ENCODE data around the gene MX2. TPM values are rescaled to one million over a fixed set of nuclear protein-coding genes. Genes with fewer than 3 reads are reported as not detected.
"Not testable (repeated sequence)": the region's sequence is repeated elsewhere in the genome, so short reads cannot be mapped to it uniquely, and the experiment has no call there.

The MX2 gene
- 5.4 TPM for total RNA-seq (ENCODE audit: unreplicated experiment)
- long read RNA-seq, result 0 reads

- no peak within 1 kb of the TSS for H3K4me3 Mint-ChIP-seq (ENCODE audit: unreplicated experiment)
- no peak for DNase-seq (ENCODE audit: low spot score)
- H3K27me3 Mint-ChIP-seq (ENCODE audit: unreplicated experiment), result peaks cover 8% of the 10 kb centered on the region
- no peaks in the 10 kb centered on the region for H3K36me3 Mint-ChIP-seq (ENCODE audit: low read depth, unreplicated experiment)
- no peak within 1 kb of the TSS for H3K27ac Mint-ChIP-seq (ENCODE audit: unreplicated experiment)
- no peaks in the 10 kb centered on the region for H3K4me1 Mint-ChIP-seq (ENCODE audit: unreplicated experiment)
- TF ChIP-seq CTCF (IDR thresholded peaks at IDR 0.05; ENCODE audit: unreplicated experiment), result no peak
- no peaks in the 10 kb centered on the region for H3K9me3 Mint-ChIP-seq (ENCODE audit: unreplicated experiment)
Measured at GRCh38 chr21:41361786-41362604, at the start of gene MX2. TSS of gene MX2 (plus strand) at chr21:41362027. CDS start at chr21:41376907, 14,880 bp downstream.

- H3K4me3 Mint-ChIP-seq (ENCODE audit: unreplicated experiment); H3K27ac Mint-ChIP-seq (ENCODE audit: unreplicated experiment); H3K36me3 Mint-ChIP-seq (ENCODE audit: low read depth, unreplicated experiment); H3K9me3 Mint-ChIP-seq (ENCODE audit: unreplicated experiment); H3K4me1 Mint-ChIP-seq (ENCODE audit: unreplicated experiment); DNase-seq (ENCODE audit: low spot score): not testable (repeated sequence)
- H3K27me3 Mint-ChIP-seq (ENCODE audit: unreplicated experiment), result peaks cover 14% of the 10 kb centered on the region
Measured at GRCh38 chr21:41313285-41314164, 48.3 kb upstream of the MX2 start.

GRCh38 chr21:41315726-41316125 is 46.1 kb upstream of the MX2 start:
- peak overlapping the region; percentile 59 for H3K4me3 Mint-ChIP-seq (ENCODE audit: unreplicated experiment)
- no peak overlapping the region for H3K27ac Mint-ChIP-seq (ENCODE audit: unreplicated experiment)
- TF ChIP-seq CTCF (IDR thresholded peaks at IDR 0.05; ENCODE audit: unreplicated experiment), result no peak
- no peaks in the 10 kb centered on the region for H3K9me3 Mint-ChIP-seq (ENCODE audit: unreplicated experiment)
- H3K36me3 Mint-ChIP-seq (ENCODE audit: low read depth, unreplicated experiment), result peaks cover 3% of the 10 kb centered on the region
- DNase-seq (ENCODE audit: low spot score), result no peak
- H3K27me3 Mint-ChIP-seq (ENCODE audit: unreplicated experiment), result peaks cover 11% of the 10 kb centered on the region
- H3K4me1 Mint-ChIP-seq (ENCODE audit: unreplicated experiment), result no peaks in the 10 kb centered on the region

GRCh38 chr21:41316200-41317062 is 45.4 kb upstream of the MX2 start, which contains the start of gene FAM3B:
TSS of gene FAM3B (plus strand) at chr21:41316801. CDS start at chr21:41316880, 79 bp downstream.
- Mint-ChIP-seq H3K4me1 (ENCODE audit: unreplicated experiment) (no peaks in the 10 kb centered on the region), H3K9me3 (ENCODE audit: unreplicated experiment) (no peaks in the 10 kb centered on the region)
- DNase-seq (ENCODE audit: low spot score), result peak; percentile 20

More at GRCh38 chr21:41316200-41317062, 45.4 kb upstream of the MX2 start, which contains the start of gene FAM3B:
- no peak for TF ChIP-seq CTCF (IDR thresholded peaks at IDR 0.05; ENCODE audit: unreplicated experiment)
- H3K4me3 Mint-ChIP-seq (ENCODE audit: unreplicated experiment), result peak within 1 kb of the TSS; percentile 78
- peaks cover 3% of the 10 kb centered on the region for H3K36me3 Mint-ChIP-seq (ENCODE audit: low read depth, unreplicated experiment)
- peaks cover 11% of the 10 kb centered on the region for H3K27me3 Mint-ChIP-seq (ENCODE audit: unreplicated experiment)
- H3K27ac Mint-ChIP-seq (ENCODE audit: unreplicated experiment), result no peak within 1 kb of the TSS

Data from endothelial cell (in vitro differentiated cells).